ENCODE measurements around the gene OR4M1.
"Not testable (repeated sequence)": the region's sequence is repeated elsewhere in the genome, so short reads cannot be mapped to it uniquely, and the experiment has no call there.

The OR4M1 gene

GRCh38 chr14:19823765-19824164 is 50.5 kb downstream of the OR4M1 start:
- Histone ChIP-seq H3K4me3 (ENCODE audit: low read depth in 1 of 2, low read length in 1 of 2) (no peak overlapping the region), H3K9me3 (no peaks in the 10 kb centered on the region), H3K4me1 (ENCODE audit: control insufficient read depth in 1 of 2, insufficient read depth in 1 of 2, low read depth in 1 of 2, low read length in 1 of 2) (no peaks in the 10 kb centered on the region), H3K36me3 (no peaks in the 10 kb centered on the region), H3K27me3 (no peaks in the 10 kb centered on the region), H3K27ac (no peak overlapping the region)
- no peak for TF ChIP-seq CTCF (IDR thresholded peaks at IDR 0.05)

DNA sequence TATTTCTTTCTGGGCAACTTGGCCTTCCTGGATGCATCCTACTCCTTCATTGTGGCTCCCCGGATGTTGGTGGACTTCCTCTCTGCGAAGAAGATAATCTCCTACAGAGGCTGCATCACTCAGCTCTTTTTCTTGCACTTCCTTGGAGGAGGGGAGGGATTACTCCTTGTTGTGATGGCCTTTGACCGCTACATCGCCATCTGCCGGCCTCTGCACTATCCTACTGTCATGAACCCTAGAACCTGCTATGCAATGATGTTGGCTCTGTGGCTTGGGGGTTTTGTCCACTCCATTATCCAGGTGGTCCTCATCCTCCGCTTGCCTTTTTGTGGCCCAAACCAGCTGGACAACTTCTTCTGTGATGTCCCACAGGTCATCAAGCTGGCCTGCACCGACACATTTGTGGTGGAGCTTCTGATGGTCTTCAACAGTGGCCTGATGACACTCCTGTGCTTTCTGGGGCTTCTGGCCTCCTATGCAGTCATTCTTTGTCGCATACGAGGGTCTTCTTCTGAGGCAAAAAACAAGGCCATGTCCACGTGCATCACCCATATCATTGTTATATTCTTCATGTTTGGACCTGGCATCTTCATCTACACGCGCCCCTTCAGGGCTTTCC is 54.4 kb downstream of the OR4M1 start:
- H3K27me3 ChIP-seq; H3K9me3 ChIP-seq; H3K27ac ChIP-seq; H3K4me1 ChIP-seq (ENCODE audit: control insufficient read depth in 1 of 2, insufficient read depth in 1 of 2, low read depth in 1 of 2, low read length in 1 of 2); H3K36me3 ChIP-seq; H3K4me3 ChIP-seq (ENCODE audit: low read depth in 1 of 2, low read length in 1 of 2): not testable (repeated sequence)

DNA sequence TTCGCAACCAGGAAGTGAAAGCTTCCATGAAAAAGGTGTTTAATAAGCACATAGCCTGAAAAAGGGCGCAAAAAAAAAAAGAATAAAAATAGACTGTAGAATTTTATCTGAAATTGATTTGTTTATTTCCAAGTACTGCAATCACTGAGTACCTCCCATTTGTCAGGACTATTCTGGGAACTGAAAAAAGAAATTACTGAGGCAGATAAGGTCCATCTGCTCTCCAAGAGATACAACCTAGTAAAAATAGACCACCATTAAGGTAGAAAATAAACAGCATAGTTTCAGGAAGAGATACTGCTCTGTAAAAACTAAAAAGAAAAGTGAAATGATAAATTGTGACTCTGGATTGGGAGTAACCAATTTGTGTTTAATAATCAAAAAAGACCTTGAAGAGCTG is 55.0 kb downstream of the OR4M1 start:
- no peaks in the 10 kb centered on the region for H3K4me1 ChIP-seq (ENCODE audit: control insufficient read depth in 1 of 2, insufficient read depth in 1 of 2, low read depth in 1 of 2, low read length in 1 of 2)
- H3K27ac ChIP-seq = no peak overlapping the region
- H3K9me3 ChIP-seq = no peaks in the 10 kb centered on the region
- H3K36me3 ChIP-seq = no peaks in the 10 kb centered on the region
- H3K27me3 ChIP-seq = no peaks in the 10 kb centered on the region
- no peak for TF ChIP-seq CTCF (IDR thresholded peaks at IDR 0.05)
- no peak overlapping the region for H3K4me3 ChIP-seq (ENCODE audit: low read depth in 1 of 2, low read length in 1 of 2)

All from neutrophil (primary cell).